Colonic mucosa (tissue), 4 donors: ENCODE measurements around the gene TOP2B. TPM values are rescaled to one million over a fixed set of nuclear protein-coding genes. Genes with fewer than 3 reads are reported as not detected.

Source experiments
- DNase-seq: peaks from one replicate; pipeline ENCODE4 v3.0.0-alpha.2; 2020
- H3K27ac ChIP-seq: fragments of 200-600 bp; one replicate; pipeline ENCODE4 v1.8.0; 2021
- H3K27me3 ChIP-seq: fragments of 200-600 bp; one replicate; pipeline ENCODE4 v1.8.0; 2021
- H3K36me3 ChIP-seq: fragments of 200-600 bp; one replicate; pipeline ENCODE4 v1.8.0; 2021
- H3K4me1 ChIP-seq: fragments of 200-600 bp; one replicate; pipeline ENCODE4 v1.8.0; 2021; ENCODE audit warnings: mild to moderate bottlenecking
- H3K4me3 ChIP-seq: fragments of 200-600 bp; one replicate; pipeline ENCODE4 v1.8.0; 2021
- H3K9ac ChIP-seq, 2 donors: one replicate each; pipeline ENCODE4 v1.7.0; 2013; ENCODE audit warnings: control low read depth in 2 of 2, low read depth in 2 of 2, low read length in 2 of 2
- H3K9me3 ChIP-seq: fragments of 200-600 bp; one replicate; pipeline ENCODE4 v1.8.0; 2021
- CTCF ChIP-seq: fragments of 200-600 bp; IDR thresholded peaks from one replicate; pipeline ENCODE4 v1.8.0; 2022; ENCODE audit warnings: antibody characterized with exemption, mild to moderate bottlenecking
- intact Hi-C: fragments of 100-400 bp; cut with DNase I; formaldehyde crosslinking; loops from one replicate; pipeline ENCODE4 v1.14.1; 2022
- total RNA-seq, 2 donors: library from RNA; stranded (reverse); fragmentation: NEBNext Ultra II Directional in 1 of 2; extraction: Animal tissue kit (Norgen Biotek cat#: 25700) in 1 of 2; gene quantifications; one replicate each; pipeline ENCODE4 v1.2.1, GENCODE V29; 2021
- donor health status: healthy.
- donor health status: DM: no; HTN: no; CAD: no.
- donor health status: DM: no; HTN: no; CAD: no.

Gene TOP2B
- total RNA-seq, 2 donors from 2014 or later: 105 TPM

- TF ChIP-seq CTCF: no peak
- H3K27me3 ChIP-seq: no peaks in the 10 kb centered on the region
- no peak for DNase-seq
- H3K4me3 ChIP-seq: no peak overlapping the region
- intact Hi-C loops: no loop called here
- no peak overlapping the region for H3K9ac ChIP-seq
- no peaks in the 10 kb centered on the region for H3K36me3 ChIP-seq
- H3K4me1 ChIP-seq: no peaks in the 10 kb centered on the region
- H3K9me3 ChIP-seq: no peaks in the 10 kb centered on the region
- H3K27ac ChIP-seq: no peak overlapping the region
Measured at GRCh38 chr3:25574172-25574765, 90.4 kb downstream of the TOP2B start.

- no peak for TF ChIP-seq CTCF
- Histone ChIP-seq H3K9ac (no peak overlapping the region), H3K36me3 (no peaks in the 10 kb centered on the region), H3K27ac (no peak overlapping the region), H3K4me1 (no peaks in the 10 kb centered on the region), H3K4me3 (no peak overlapping the region), H3K27me3 (no peaks in the 10 kb centered on the region), H3K9me3 (no peaks in the 10 kb centered on the region)
- intact Hi-C loops: no loop called here
- DNase-seq: no peak
Measured at GRCh38 chr3:25573386-25574171, 91.1 kb downstream of the TOP2B start.

- TF ChIP-seq CTCF: no peak
- DNase-seq: no peak
- Histone ChIP-seq H3K27ac (no peak overlapping the region), H3K27me3 (no peaks in the 10 kb centered on the region), H3K9me3 (no peaks in the 10 kb centered on the region), H3K4me3 (no peak overlapping the region), H3K9ac (no peak overlapping the region), H3K4me1 (no peaks in the 10 kb centered on the region), H3K36me3 (no peaks in the 10 kb centered on the region)
- intact Hi-C loops: no loop called here
Measured at GRCh38 chr3:25572919-25573385, 91.8 kb downstream of the TOP2B start.

- no peaks in the 10 kb centered on the region for H3K9me3 ChIP-seq
- no peaks in the 10 kb centered on the region for H3K27me3 ChIP-seq
- intact Hi-C loops: no loop called here
- H3K9ac ChIP-seq: no peak overlapping the region
- no peaks in the 10 kb centered on the region for H3K36me3 ChIP-seq
- H3K4me3 ChIP-seq: no peak overlapping the region
- H3K27ac ChIP-seq: no peak overlapping the region
- no peaks in the 10 kb centered on the region for H3K4me1 ChIP-seq
- no peak for DNase-seq
- no peak for TF ChIP-seq CTCF
Measured at GRCh38 chr3:25572336-25572735, 92.4 kb downstream of the TOP2B start.

GRCh38 chr3:25571285-25571684 lies 93.4 kb downstream of the TOP2B start:
- intact Hi-C loops: no loop called here
- Histone ChIP-seq H3K27me3 (no peaks in the 10 kb centered on the region), H3K4me1 (no peaks in the 10 kb centered on the region), H3K27ac (no peak overlapping the region), H3K36me3 (no peaks in the 10 kb centered on the region), H3K4me3 (no peak overlapping the region), H3K9ac (no peak overlapping the region), H3K9me3 (no peaks in the 10 kb centered on the region)
- TF ChIP-seq CTCF: no peak
- DNase-seq: no peak
